IPS DF 6.9 (cell line): ENCODE results near the gene NUDT22.

Experiments
- DNase-seq: peaks from one replicate; pipeline ENCODE4 v3.0.0-alpha.2; 2013; ENCODE audit warnings: low read depth, low spot score
- H3K27ac ChIP-seq: one replicate; pipeline ENCODE4 v1.5.1; 2013; ENCODE audit warnings: low read length, control low read depth
- H3K27me3 ChIP-seq: 2 replicates; pipeline ENCODE4 v1.6.1; 2013; ENCODE audit warnings: mild to moderate bottlenecking, low read length; ENCODE audit not compliant: control insufficient read depth, insufficient read depth
- H3K36me3 ChIP-seq: 2 replicates; pipeline ENCODE4 v1.6.1; 2013; ENCODE audit warnings: low read length; ENCODE audit not compliant: control insufficient read depth, insufficient read depth
- H3K4me1 ChIP-seq: 2 replicates; pipeline ENCODE4 v1.6.1; 2013; ENCODE audit warnings: low read length; ENCODE audit not compliant: control insufficient read depth, insufficient read depth
- H3K4me3 ChIP-seq: 2 replicates; pipeline ENCODE4 v1.5.1; 2013; ENCODE audit warnings: mild to moderate bottlenecking, low read length
- H3K9me3 ChIP-seq: 2 replicates; pipeline ENCODE4 v1.6.1; 2013; ENCODE audit warnings: low read length, inconsistent platforms; ENCODE audit not compliant: control insufficient read depth, insufficient read depth
- WGBS: extraction: QIAGEN DNeasy Blood & Tissue Kit; methylation state at CpG from one replicate; pipeline ENCODE4 v1.1.7; 2013; ENCODE audit warnings: mixed read lengths, missing lambda C conversion rate; ENCODE audit not compliant: insufficient read length, insufficient coverage; 5-methylcytosine and 5-hydroxymethylcytosine counted together

NUDT22 gene

DNA sequence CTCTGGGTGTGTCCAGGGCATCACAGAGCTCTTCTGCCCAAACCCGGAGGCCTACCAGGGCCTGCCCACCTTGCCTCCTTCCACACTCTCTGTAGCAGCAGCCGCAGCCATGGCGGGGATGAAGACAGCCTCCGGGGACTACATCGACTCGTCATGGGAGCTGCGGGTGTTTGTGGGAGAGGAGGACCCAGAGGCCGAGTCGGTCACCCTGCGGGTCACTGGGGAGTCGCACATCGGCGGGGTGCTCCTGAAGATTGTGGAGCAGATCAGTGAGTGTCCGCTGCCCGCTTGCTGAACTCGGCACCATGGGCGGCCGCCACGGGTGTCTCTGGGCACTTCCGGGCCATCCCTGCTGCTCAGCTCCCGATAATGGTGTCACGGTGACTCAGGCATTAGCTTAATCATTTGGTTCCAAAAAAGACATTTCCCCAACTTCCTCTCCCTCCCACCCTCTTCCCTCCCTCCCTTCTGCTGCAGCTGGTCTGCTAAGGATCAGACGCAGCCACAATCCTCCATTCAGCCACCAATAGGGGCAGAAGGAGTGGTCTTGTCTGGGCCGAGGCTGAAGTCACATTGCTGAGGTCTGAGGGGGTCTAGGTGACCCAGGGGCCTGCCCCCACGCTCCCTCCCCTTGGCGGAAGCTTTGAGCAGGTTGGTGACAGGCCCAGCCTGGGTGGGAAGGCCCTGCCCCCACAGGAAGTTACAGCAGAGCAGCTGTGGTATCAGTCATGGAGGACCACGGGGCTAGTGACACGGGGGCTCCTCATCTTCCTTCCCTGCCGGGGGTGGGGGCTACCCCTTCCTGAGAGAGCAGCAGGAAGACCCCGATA lies 18.6 kb upstream of the NUDT22 start:
- H3K9me3 ChIP-seq = no peaks in the 10 kb centered on the region
- WGBS = no CpG with 5 or more reads among the region's 30 CpGs

DNA sequence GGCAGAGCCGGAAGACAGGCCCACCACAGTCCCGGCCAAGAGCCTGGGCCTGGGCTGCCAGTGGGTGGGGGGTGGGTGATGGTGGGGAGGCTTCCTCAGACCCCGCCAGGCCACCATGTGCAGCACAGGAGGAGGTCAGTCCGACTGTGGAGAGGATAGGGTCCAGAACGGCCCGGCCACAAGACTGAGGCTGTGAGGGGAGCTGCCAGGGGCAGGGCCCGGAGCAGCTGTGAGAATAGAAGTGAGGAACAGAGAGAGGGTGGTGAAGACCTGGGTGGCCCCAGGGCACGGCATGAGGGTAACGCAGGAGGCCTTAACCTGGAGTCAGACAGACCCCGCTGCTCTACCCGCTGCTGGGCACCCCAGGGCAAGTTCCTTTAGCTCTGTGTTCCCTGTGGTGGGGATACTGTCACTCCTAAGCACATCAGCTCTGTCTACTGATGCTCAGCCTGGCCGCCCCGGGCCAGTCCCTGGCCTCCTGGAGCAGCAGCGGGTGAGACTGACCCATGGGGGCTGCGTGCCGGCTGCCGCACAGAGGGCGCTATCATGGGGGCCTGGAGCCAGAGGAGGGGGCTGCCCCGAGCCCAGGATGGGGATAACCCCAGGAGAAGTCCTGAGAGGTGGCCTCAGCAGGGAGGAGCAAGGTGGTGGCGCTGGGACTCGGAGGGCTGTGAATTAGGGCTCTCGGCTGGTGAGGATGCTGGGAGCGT lies 17.8 kb upstream of the NUDT22 start:
- H3K36me3 ChIP-seq = peaks cover 29% of the 10 kb centered on the region
- H3K4me3 ChIP-seq = no peak overlapping the region
- no peaks in the 10 kb centered on the region for H3K9me3 ChIP-seq
- no CpG with 5 or more reads among the region's 23 CpGs for WGBS
- H3K27me3 ChIP-seq = no peaks in the 10 kb centered on the region
- peaks cover 2% of the 10 kb centered on the region; the same call in 1 of the 2 replicates for H3K4me1 ChIP-seq
- DNase-seq = no peak
- H3K27ac ChIP-seq = no peak overlapping the region

More for the DNA sequence above, 18.6 kb upstream of the NUDT22 start:
- peaks cover 2% of the 10 kb centered on the region; the same call in 1 of the 2 replicates for H3K4me1 ChIP-seq
- no peaks in the 10 kb centered on the region for H3K27me3 ChIP-seq
- no peak for DNase-seq
- H3K4me3 ChIP-seq = no peak overlapping the region
- H3K27ac ChIP-seq = no peak overlapping the region
- peaks cover 36% of the 10 kb centered on the region for H3K36me3 ChIP-seq

DNA sequence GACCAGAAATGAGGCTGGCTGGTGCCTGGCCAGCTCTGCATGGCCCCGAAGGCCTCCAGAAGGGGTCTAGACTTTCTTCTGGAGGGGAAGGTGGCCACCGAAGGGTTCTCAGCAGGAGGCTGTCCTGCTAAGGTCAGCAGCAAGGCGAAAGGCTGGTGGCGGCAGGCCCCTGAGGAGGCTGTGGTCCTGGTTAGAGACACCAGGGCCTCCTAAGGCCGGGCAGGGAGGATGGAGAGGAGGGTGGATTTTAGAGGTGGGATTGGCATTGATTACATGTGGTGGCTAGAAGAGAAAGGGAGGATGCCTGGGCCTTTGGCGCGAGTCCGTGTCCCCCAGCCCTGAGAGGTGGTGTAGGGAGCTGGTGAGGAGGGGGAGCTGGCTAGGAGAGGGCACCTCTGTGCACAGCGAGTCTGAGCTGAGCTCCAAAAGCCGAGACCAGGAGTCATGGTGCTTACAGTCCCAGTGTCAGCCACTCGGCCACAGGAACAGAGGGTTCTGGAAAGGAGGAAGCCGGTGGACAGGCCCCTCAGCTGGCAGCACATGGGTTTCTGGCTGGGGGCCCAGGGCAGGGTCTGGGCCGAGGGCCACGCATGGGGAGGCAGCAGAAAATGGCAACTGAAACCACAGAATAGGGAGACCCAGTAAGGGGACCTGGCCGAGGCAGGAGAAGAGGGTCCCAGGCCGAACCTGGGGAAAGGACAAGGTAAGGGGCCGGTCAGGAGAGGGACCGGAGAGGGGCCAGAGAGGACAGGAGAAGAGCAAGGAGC lies 17.1 kb upstream of the NUDT22 start:
- peaks cover 2% of the 10 kb centered on the region; the same call in 1 of the 2 replicates for H3K4me1 ChIP-seq
- no peak overlapping the region for H3K27ac ChIP-seq
- H3K9me3 ChIP-seq = no peaks in the 10 kb centered on the region
- peaks cover 21% of the 10 kb centered on the region for H3K36me3 ChIP-seq
- no CpG with 5 or more reads among the region's 18 CpGs for WGBS
- DNase-seq = no peak
- no peaks in the 10 kb centered on the region for H3K27me3 ChIP-seq
- no peak overlapping the region for H3K4me3 ChIP-seq

DNA sequence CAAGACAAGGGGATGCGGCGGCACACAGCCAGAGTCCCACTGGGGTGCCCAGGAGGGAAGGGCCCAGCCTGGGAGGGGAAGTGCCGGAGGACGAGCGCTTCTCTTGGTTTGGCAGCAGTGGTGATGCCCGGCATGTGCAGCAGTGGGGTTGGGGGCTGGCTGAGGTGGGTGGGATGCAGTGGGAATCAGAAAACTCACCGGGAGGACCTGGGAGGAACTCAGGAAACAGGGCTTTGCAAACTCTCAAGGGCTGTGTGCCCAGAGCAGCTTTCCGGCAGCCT lies 16.6 kb upstream of the NUDT22 start:
- H3K9me3 ChIP-seq = no peaks in the 10 kb centered on the region
- no peak overlapping the region for H3K4me3 ChIP-seq
- no peak for DNase-seq
- H3K36me3 ChIP-seq = peaks cover 18% of the 10 kb centered on the region
- no peaks in the 10 kb centered on the region for H3K27me3 ChIP-seq
- WGBS = no CpG with 5 or more reads among the region's 8 CpGs
- H3K27ac ChIP-seq = no peak overlapping the region
- peaks cover 2% of the 10 kb centered on the region; the same call in 1 of the 2 replicates for H3K4me1 ChIP-seq

DNA sequence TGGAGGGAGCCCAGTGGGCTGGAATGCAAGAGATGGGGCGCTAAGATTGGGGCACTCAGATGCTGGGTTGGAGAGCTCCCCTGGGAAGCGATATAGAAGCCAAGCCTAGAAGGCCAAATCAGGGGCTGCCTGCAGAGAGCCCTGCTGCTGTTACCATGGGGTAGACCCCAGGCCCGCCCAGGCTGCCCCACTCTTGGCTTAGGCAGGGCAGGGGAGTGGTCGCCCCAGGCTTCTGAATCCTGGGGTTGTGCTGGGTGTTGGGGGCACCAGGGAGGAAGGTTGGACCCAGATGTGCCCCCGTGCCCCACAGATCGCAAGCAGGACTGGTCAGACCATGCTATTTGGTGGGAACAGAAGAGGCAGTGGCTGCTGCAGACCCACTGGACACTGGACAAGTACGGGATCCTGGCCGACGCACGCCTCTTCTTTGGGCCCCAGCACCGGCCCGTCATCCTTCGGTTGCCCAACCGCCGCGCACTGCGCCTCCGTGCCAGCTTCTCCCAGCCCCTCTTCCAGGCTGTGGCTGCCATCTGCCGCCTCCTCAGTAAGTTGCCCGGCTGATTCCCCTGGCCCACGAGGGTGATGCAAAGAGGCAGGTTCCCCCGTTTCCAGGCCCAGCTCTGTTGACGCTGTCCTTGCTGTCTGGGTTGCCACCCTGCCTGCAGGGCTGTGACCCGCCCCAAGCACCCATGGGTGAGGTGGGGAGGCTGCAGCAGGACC lies 15.6 kb upstream of the NUDT22 start:
- no CpG with 5 or more reads among the region's 24 CpGs for WGBS
- Histone ChIP-seq H3K36me3 (peaks cover 16% of the 10 kb centered on the region), H3K27ac (no peak overlapping the region)

DNA sequence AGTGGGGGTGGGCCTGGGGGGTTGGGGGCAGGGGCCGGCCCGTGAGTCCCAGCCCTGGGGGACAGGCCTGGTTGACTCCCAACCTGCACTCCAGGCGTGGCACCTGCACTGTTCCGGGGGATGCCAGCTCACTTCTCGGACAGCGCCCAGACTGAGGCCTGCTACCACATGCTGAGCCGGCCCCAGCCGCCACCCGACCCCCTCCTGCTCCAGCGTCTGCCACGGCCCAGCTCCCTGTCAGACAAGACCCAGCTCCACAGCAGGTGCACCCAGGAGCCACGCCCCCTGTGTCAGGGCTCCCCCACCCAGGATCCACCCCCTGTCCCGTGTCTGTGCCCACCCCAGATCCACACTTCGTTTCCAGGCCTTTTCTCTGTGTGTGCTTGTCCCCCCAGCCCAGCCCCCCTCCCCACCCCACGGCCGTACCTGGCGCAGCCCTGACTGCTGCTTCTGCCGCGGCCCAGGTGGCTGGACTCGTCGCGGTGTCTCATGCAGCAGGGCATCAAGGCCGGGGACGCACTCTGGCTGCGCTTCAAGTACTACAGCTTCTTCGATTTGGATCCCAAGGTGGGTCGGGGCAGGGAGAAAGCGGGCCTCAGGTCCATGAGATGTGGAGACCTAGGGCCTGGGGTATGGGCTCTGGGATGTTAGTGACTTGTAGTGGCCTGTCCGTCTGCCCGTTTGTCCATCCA lies 14.7 kb upstream of the NUDT22 start:
- no peaks in the 10 kb centered on the region for H3K9me3 ChIP-seq
- no peak overlapping the region for H3K27ac ChIP-seq
- no CpG with 5 or more reads among the region's 30 CpGs for WGBS
- DNase-seq = no peak
- H3K36me3 ChIP-seq = peaks cover 9% of the 10 kb centered on the region
- H3K4me1 ChIP-seq = peaks cover 2% of the 10 kb centered on the region; the same call in 1 of the 2 replicates
- no peaks in the 10 kb centered on the region for H3K27me3 ChIP-seq
- no peak overlapping the region for H3K4me3 ChIP-seq

More for the DNA sequence above, 15.6 kb upstream of the NUDT22 start:
- no peak for DNase-seq
- Histone ChIP-seq H3K4me1 (peaks cover 2% of the 10 kb centered on the region; the same call in 1 of the 2 replicates), H3K27me3 (no peaks in the 10 kb centered on the region), H3K9me3 (no peaks in the 10 kb centered on the region), H3K4me3 (no peak overlapping the region)

DNA sequence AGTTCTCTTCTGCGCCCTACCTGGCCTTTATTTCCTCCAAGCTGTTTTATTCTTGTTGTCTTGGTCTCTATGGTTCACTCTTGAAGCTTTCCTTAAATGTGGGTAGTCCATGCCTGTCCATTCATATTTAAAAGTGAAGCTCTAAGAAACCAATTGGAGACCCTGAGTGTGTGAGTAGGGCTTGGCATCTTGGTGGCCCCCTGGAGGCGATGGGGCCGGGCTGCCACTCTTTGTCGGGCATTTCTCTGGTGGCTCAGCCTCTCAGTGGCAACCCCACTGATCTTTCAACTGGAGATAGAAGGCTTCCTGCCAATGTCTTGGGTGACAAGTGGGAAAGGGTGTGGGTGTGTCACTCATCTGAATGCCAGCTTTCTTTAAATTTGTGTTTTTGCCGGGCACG lies 9.2 kb upstream of the NUDT22 start:
- H3K36me3 ChIP-seq = peaks cover 16% of the 10 kb centered on the region; the same call in 1 of the 2 replicates
- no peaks in the 10 kb centered on the region for H3K27me3 ChIP-seq
- no peak overlapping the region for H3K27ac ChIP-seq
- no CpG with 5 or more reads among the region's 6 CpGs for WGBS
- H3K4me1 ChIP-seq = no peaks in the 10 kb centered on the region; the same call in 1 of the 2 replicates
- H3K4me3 ChIP-seq = no peak overlapping the region
- H3K9me3 ChIP-seq = no peaks in the 10 kb centered on the region
- no peak for DNase-seq

DNA sequence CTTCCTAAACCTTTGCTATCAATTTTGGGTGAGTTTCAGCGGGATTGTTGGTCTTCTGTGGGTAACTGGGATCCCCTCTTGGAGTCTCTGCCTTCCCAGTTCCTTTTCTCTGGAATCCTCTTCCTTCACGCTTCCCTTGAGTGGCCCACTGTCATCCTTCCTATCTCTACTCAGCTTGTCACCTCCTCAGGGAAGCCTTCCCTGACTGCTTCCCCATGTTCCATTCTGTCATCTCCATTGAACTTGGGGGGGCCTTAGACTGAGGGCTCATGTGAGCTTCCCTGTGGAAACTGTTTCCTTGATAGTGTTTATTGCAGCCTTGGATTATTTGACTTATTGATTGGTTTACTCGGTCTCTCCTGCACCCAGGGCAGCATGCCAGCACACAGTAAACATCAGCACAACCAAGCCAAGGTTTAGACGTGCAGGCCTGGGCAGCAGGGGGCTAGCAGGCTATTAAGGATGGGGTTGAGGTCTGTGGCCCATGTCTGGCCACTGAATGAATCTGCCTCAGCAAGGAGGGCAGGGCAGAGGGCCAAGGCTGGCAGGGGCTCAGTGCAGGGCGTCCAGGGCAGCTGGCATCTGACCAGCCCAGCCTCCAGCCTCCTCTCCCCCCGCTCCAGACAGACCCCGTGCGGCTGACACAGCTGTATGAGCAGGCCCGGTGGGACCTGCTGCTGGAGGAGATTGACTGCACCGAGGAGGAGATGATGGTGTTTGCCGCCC lies 7.3 kb upstream of the NUDT22 start:
- no peak overlapping the region for H3K27ac ChIP-seq
- H3K9me3 ChIP-seq = no peaks in the 10 kb centered on the region
- no peaks in the 10 kb centered on the region; the same call in 1 of the 2 replicates for H3K4me1 ChIP-seq
- no peaks in the 10 kb centered on the region for H3K27me3 ChIP-seq
- H3K4me3 ChIP-seq = no peak overlapping the region
- no peak for DNase-seq
- no CpG with 5 or more reads among the region's 11 CpGs for WGBS
- peaks cover 16% of the 10 kb centered on the region; the same call in 1 of the 2 replicates for H3K36me3 ChIP-seq

DNA sequence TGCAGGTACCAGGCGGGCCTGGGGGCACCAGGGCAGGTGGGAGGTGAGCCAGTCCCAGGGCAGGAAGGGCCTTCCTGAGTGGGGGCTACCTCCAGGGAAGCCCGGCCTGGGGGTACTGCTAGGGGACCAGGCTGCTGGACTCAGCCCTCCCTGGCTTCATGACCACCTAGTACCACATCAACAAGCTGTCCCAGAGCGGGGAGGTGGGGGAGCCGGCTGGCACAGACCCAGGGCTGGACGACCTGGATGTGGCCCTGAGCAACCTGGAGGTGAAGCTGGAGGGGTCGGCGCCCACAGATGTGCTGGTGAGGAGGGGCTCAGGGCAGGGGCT lies 6.8 kb upstream of the NUDT22 start:
- H3K27ac ChIP-seq = no peak overlapping the region
- DNase-seq = no peak
- no peak overlapping the region for H3K4me3 ChIP-seq
- H3K36me3 ChIP-seq = peaks cover 16% of the 10 kb centered on the region; the same call in 1 of the 2 replicates
- no peaks in the 10 kb centered on the region for H3K27me3 ChIP-seq
- no peaks in the 10 kb centered on the region; the same call in 1 of the 2 replicates for H3K4me1 ChIP-seq
- H3K9me3 ChIP-seq = no peaks in the 10 kb centered on the region
- WGBS = no CpG with 5 or more reads among the region's 7 CpGs
